ENCODE data around the gene ELOB. TPM values are rescaled to one million over a fixed set of nuclear protein-coding genes. Genes with fewer than 3 reads are reported as not detected.

The ELOB gene
- total and polyA plus RNA-seq, 2 of the 8 experiments (the other 6 are each of a cell fraction or from before 2014, with no cell fraction given), result 237 to 1,357 TPM

DNA sequence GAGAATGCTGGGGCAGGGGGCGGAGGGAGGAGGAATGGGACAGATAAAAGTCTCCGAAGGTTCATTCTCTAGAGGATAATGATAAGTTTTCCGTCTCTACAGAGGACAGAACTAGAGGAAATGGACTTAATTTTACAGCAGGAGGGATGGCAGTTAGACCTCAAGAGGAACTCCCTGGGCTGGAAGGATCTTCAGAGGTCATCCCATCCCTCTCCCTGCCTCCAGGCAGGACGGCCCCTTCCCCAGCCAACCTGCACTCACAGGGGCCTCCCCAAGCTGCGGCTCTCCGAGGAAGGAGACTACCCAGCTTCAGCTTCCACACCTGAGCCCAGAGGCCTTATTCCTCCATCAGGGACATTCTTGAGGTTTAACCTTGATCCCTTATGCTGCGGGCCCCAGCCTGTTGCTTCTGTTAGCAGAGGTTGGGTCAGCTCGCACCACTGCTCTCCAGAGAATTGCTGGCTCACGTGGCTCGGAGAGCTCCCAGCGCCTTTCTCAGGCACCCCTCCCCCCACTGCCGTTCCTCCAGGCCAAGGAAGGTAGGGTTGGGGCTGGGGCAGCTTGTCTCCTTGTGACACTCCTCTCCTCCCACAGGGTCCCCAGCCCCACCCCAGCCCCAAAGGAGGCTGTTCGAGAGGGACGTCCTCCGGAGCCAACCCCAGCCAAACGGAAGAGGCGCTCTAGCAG lies 8.5 kb downstream of the ELOB start:
- Histone ChIP-seq H3K4ac (replicated peaks; ENCODE audit: insufficient read length, low read depth, low read length) (no peak overlapping the region), H3K18ac (ENCODE audit: extremely low read depth, low read length) (no peak overlapping the region), H2AK5ac (ENCODE audit: low read depth, low read length) (no peak overlapping the region), H3K14ac (ENCODE audit: insufficient read length) (no peak overlapping the region), H3K79me2 (ENCODE audit: control insufficient read depth in 1 of 2, insufficient read depth in 2 of 2, low read length in 2 of 2) (peaks cover 4 to 52% of the 10 kb centered on the region in 2 experiments; a peak in 3 of 4 replicates), H2BK5ac (ENCODE audit: low read depth, low read length) (no peak overlapping the region; the same call in 1 of the 2 replicates), H3K23ac (ENCODE audit: insufficient read length) (no peak overlapping the region), H3K4me3 (ENCODE audit: extremely low read depth in 1 of 4, insufficient read depth in 2 of 4, low read depth in 3 of 4, low read length in 4 of 4) (no peak overlapping the region), H3K4me1 (replicated peaks in 1 of 4; ENCODE audit: control insufficient read depth in 3 of 4, insufficient read depth in 4 of 4, low read length in 3 of 4) (peaks cover 0 to 3% (median under 1%) of the 10 kb centered on the region in 4 experiments; a peak in 3 of 7 replicates), H4K5ac (ENCODE audit: insufficient read length, low read depth, low read length) (no peak overlapping the region), H4K91ac (replicated peaks; ENCODE audit: insufficient read length, low read length) (no peak overlapping the region), H4K8ac (ENCODE audit: extremely low read depth, insufficient read depth, low read length) (peak overlapping the region; percentile 82), H2AFZ (ENCODE audit: low read length) (no peak overlapping the region), H3K27ac (ENCODE audit: low read depth, low read length) (no peak overlapping the region; the same call in 1 of the 2 replicates), H3K79me1 (ENCODE audit: low read depth, low read length) (peaks cover 5% of the 10 kb centered on the region), H3K36me3 (ENCODE audit: control insufficient read depth in 2 of 4, insufficient read depth in 4 of 4, low read length in 3 of 4) (peaks cover 62 to 92% (median 82%) of the 10 kb centered on the region in 4 experiments), H4K20me1 (replicated peaks in 1 of 2; ENCODE audit: control insufficient read depth in 1 of 2, insufficient read depth in 2 of 2, low read length in 2 of 2) (peaks cover 32 to 47% of the 10 kb centered on the region in 2 experiments), H3K27me3 (replicated peaks in 1 of 4; ENCODE audit: control insufficient read depth in 3 of 4, extremely low read depth in 1 of 4, insufficient read depth in 3 of 4, low read length in 3 of 4) (no peaks in the 10 kb centered on the region), H2BK20ac (ENCODE audit: low read length) (no peak overlapping the region), H3K9ac (replicated peaks in 1 of 4; ENCODE audit: extremely low read depth in 1 of 4, low read depth in 3 of 4, low read length in 3 of 4) (no peak overlapping the region), H2BK120ac (replicated peaks; ENCODE audit: low read depth, low read length) (no peak overlapping the region), H3K4me2 (ENCODE audit: insufficient read depth in 1 of 2, low read depth in 2 of 2, low read length in 2 of 2) (no peak overlapping the region), H3K23me2 (ENCODE audit: low read depth, low read length) (no peaks in the 10 kb centered on the region), H3K56ac (replicated peaks; ENCODE audit: insufficient read length, low read depth, low read length) (no peak overlapping the region), H2BK15ac (ENCODE audit: low read length) (no peak overlapping the region), H3K9me3 (ENCODE audit: insufficient read depth in 2 of 2, low read depth in 1 of 2, low read length in 1 of 2) (peaks cover 0 to 8% of the 10 kb centered on the region in 2 experiments; a peak in 2 of 4 replicates), H2BK12ac (ENCODE audit: low read depth, low read length) (no peak overlapping the region)
- ChIA-PET POLR2A (ENCODE audit: partially characterized antibody) (interaction anchor here (0.9 to 6.9 kb wide), 7 partner anchors 7 to 60 kb away, joined by 3 to 140 read pairs (median 16); partner anchors contain the start of genes ELOB and SRRM2), CTCF (ENCODE audit: partially characterized antibody) (interaction anchor here (0.6 to 2.0 kb wide), 2 partner anchors 10 to 109 kb away, joined by 4 to 6 read pairs; no protein-coding TSS in a partner anchor)
- 93% methylated on average over 16 of the region's 17 CpGs; no CpG with 5 or more reads in 1 of the 2 experiments for WGBS, 2 experiments (ENCODE audit: extremely low coverage in 1 of 2, insufficient coverage in 1 of 2, insufficient read length in 1 of 2, insufficient replicate concordance in 2 of 2, low coverage in 1 of 2, low lambda C conversion rate in 2 of 2, missing lambda C conversion rate in 1 of 2)
- FAIRE-seq (no peak), DNase-seq (ENCODE audit: low read depth in 1 of 2, low spot score in 2 of 2) (no peak)
- TF ChIP-seq SIX5 (IDR thresholded peaks at IDR 0.05; ENCODE audit: low read depth, low read length), result no peak
- TF ChIP-seq NANOG (IDR thresholded peaks at IDR 0.05; ENCODE audit: insufficient read depth, low read depth, low read length, poor library complexity, severe bottlenecking), result no peak
- TF ChIP-seq USF2 (IDR thresholded peaks at IDR 0.05; ENCODE audit: low read length), result no peak
- TF ChIP-seq RNF2 (IDR thresholded peaks at IDR 0.05; ENCODE audit: borderline replicate concordance, low read depth, low read length, missing control alignments, poor library complexity, severe bottlenecking), result no peak
- TF ChIP-seq CBX5 (IDR thresholded peaks at IDR 0.05; ENCODE audit: low read depth, low read length), result no peak
- TF ChIP-seq BCL11A (IDR thresholded peaks at IDR 0.05; ENCODE audit: low read depth in 2 of 2, low read length in 2 of 2), result no peak
- peak in 1 of 2 experiments; percentile 29; a peak in 2 of 3 replicates for TF ChIP-seq POLR2A (IDR thresholded peaks at IDR 0.05; ENCODE audit: control extremely low read depth in 1 of 2, low read depth in 2 of 2, low read length in 2 of 2)
- TF ChIP-seq POLR2AphosphoS5 (IDR thresholded peaks at IDR 0.05; ENCODE audit: low read depth, low read length), result peak; percentile 12; the same call in 1 of the 2 replicates
- no peak for TF ChIP-seq SIN3A (conservative IDR thresholded peaks at IDR 0.05 in 1 of 2, IDR thresholded peaks at IDR 0.05 in 1 of 2; ENCODE audit: low read depth in 1 of 2, low read length in 2 of 2)
- no peak for TF ChIP-seq KDM1A (IDR thresholded peaks at IDR 0.05; ENCODE audit: borderline replicate concordance, low read length)
